Astrocyte of the spinal cord (primary cell): Measurements from ENCODE around the gene ACO1.

ENCODE experiments used
- DNase-seq: peaks from one replicate; pipeline ENCODE4 v3.0.0; 2011; ENCODE audit warnings: low read depth, low spot score
- H3K4me3 ChIP-seq: 2 replicates; pipeline ENCODE4 v1.5.1; 2011; ENCODE audit warnings: low read depth, mild to moderate bottlenecking, low read length, moderate library complexity
- CTCF ChIP-seq: IDR thresholded peaks from 2 replicates; pipeline ENCODE4 v1.5.1; 2012; ENCODE audit warnings: low read depth, mild to moderate bottlenecking, low read length, inconsistent platforms
- in situ Hi-C: cut with HindIII; loops from 2 replicates; pipeline ENCODE4 v1.10.0; 2017; ENCODE audit warnings: low sequenced_read_pairs

The ACO1 gene

GRCh38 chr9:32399110-32399815 lies 14.8 kb downstream of the ACO1 start:
- no peak overlapping the region for H3K4me3 ChIP-seq
- no peak for TF ChIP-seq CTCF
- no peak for DNase-seq
- in situ Hi-C loops: no loop called here

- in situ Hi-C loops: no loop called here
- no peak overlapping the region for H3K4me3 ChIP-seq
- TF ChIP-seq CTCF: no peak
- DNase-seq: no peak
Observed at GRCh38 chr9:32401488-32401887, 17.0 kb downstream of the ACO1 start.

GRCh38 chr9:32403567-32404260 lies 19.3 kb downstream of the ACO1 start:
- no peak for TF ChIP-seq CTCF
- DNase-seq: no peak
- no peak overlapping the region for H3K4me3 ChIP-seq
- in situ Hi-C loops: no loop called here

- H3K4me3 ChIP-seq: no peak overlapping the region
- no peak for DNase-seq
- TF ChIP-seq CTCF: no peak
- in situ Hi-C loops: no loop called here
Observed at GRCh38 chr9:32404402-32404801, 20.0 kb downstream of the ACO1 start.

GRCh38 chr9:32404856-32405255 lies 20.4 kb downstream of the ACO1 start:
- H3K4me3 ChIP-seq: no peak overlapping the region
- TF ChIP-seq CTCF: no peak
- no peak for DNase-seq
- in situ Hi-C loops: no loop called here

GRCh38 chr9:32405506-32405905 lies 21.1 kb downstream of the ACO1 start:
- no peak overlapping the region for H3K4me3 ChIP-seq
- in situ Hi-C loops: no loop called here
- DNase-seq: no peak
- no peak for TF ChIP-seq CTCF
